ENCODE measurements around the gene STK11IP.

- TF ChIP-seq CTCF (IDR thresholded peaks at IDR 0.05; ENCODE audit: insufficient read depth, low read length, poor library complexity, severe bottlenecking) (no peak), EZH2phosphoT487 (conservative IDR thresholded peaks at IDR 0.05; ENCODE audit: low read length) (no peak)
Measured at GRCh38 chr2:219636941-219637841, 39.5 kb downstream of the STK11IP start.
